OCI-LY1 (cell line): Measurements from ENCODE around the gene TTC3.

Experiments used
- H2AFZ ChIP-seq: fragments of 200-600 bp; sonication (generic), shearing (Covaris generic); 2 replicates; pipeline ENCODE4 v1.6.0; 2014; ENCODE audit warnings: antibody characterized with exemption, mild to moderate bottlenecking, low read length
- H3F3A ChIP-seq: fragments of 200-600 bp; sonication (generic), shearing (Covaris generic); 2 replicates; pipeline ENCODE4 v1.6.0; 2014; ENCODE audit warnings: mild to moderate bottlenecking, antibody characterized with exemption, low read length, moderate library complexity; ENCODE audit not compliant: insufficient read depth
- H3K27ac ChIP-seq: fragments of 200-600 bp; sonication (generic); 2 replicates; pipeline ENCODE4 v1.5.1; 2014; ENCODE audit warnings: low read length, mixed run types, mild to moderate bottlenecking, low read depth; ENCODE audit not compliant: poor library complexity, severe bottlenecking
- H3K27me3 ChIP-seq: fragments of 200-600 bp; sonication (generic); 2 replicates; pipeline ENCODE4 v1.6.0; 2014; ENCODE audit warnings: antibody characterized with exemption, mild to moderate bottlenecking, low read length, moderate library complexity; ENCODE audit not compliant: insufficient read depth
- H3K36me3 ChIP-seq: fragments of 200-600 bp; sonication (generic); 2 replicates; pipeline ENCODE4 v1.6.1; 2014; ENCODE audit warnings: mild to moderate bottlenecking, antibody characterized with exemption, low read length, moderate library complexity, mixed read lengths; ENCODE audit not compliant: insufficient read depth
- H3K4me1 ChIP-seq: fragments of 200-600 bp; sonication (generic); 2 replicates; pipeline ENCODE4 v1.5.1; 2014; ENCODE audit warnings: mild to moderate bottlenecking, low read length, moderate library complexity; ENCODE audit not compliant: insufficient read depth, severe bottlenecking
- H3K4me2 ChIP-seq: fragments of 200-600 bp; sonication (generic), shearing (Covaris generic); 2 replicates; pipeline ENCODE4 v1.6.1; 2014; ENCODE audit warnings: low read length
- H3K4me3 ChIP-seq: fragments of 200-600 bp; sonication (generic); 2 replicates; pipeline ENCODE4 v1.5.1; 2014; ENCODE audit warnings: low read length, low read depth, mild to moderate bottlenecking, mixed read lengths; ENCODE audit not compliant: poor library complexity, severe bottlenecking
- H3K79me2 ChIP-seq: fragments of 200-600 bp; shearing (Covaris generic); 2 replicates; pipeline ENCODE4 v1.6.1; 2016; ENCODE audit warnings: mixed run types, low read length, mixed read lengths; ENCODE audit not compliant: insufficient read depth
- H3K9ac ChIP-seq: fragments of 200-600 bp; sonication (generic), shearing (Covaris generic); 2 replicates; pipeline ENCODE4 v1.6.1; 2014; ENCODE audit warnings: mild to moderate bottlenecking, low read length, mixed read lengths
- H3K9me2 ChIP-seq: fragments of 200-600 bp; sonication (generic), shearing (Covaris generic); 2 replicates; pipeline ENCODE4 v1.6.1; 2014; ENCODE audit warnings: low read depth, mild to moderate bottlenecking, low read length, mixed read lengths
- H3K9me3 ChIP-seq: fragments of 200-600 bp; shearing (Covaris generic); 2 replicates; pipeline ENCODE4 v1.6.1; 2014; ENCODE audit warnings: low read length, mixed read lengths
- H4K20me1 ChIP-seq: fragments of 200-600 bp; sonication (generic), shearing (Covaris generic); 2 replicates; pipeline ENCODE4 v1.6.0; 2016; ENCODE audit warnings: mild to moderate bottlenecking, low read length; ENCODE audit not compliant: insufficient read depth
- EZH2 ChIP-seq: fragments of 200-600 bp; sonication (generic), shearing (Covaris generic); IDR thresholded peaks from 2 replicates; pipeline ENCODE4 v1.8.0; 2017; ENCODE audit warnings: borderline replicate concordance, mixed run types, mild to moderate bottlenecking, antibody characterized with exemption, low read length, moderate library complexity, mixed read lengths
- TF ChIP-seq, protein P1 (sequence below): fragments of 200-600 bp; sonication (generic), shearing (Covaris generic); IDR thresholded peaks from 2 replicates; pipeline ENCODE4 v1.5.1; 2017; ENCODE audit warnings: mild to moderate bottlenecking, antibody characterized with exemption, low read length, moderate library complexity, mixed read lengths

Gene TTC3

DNA sequence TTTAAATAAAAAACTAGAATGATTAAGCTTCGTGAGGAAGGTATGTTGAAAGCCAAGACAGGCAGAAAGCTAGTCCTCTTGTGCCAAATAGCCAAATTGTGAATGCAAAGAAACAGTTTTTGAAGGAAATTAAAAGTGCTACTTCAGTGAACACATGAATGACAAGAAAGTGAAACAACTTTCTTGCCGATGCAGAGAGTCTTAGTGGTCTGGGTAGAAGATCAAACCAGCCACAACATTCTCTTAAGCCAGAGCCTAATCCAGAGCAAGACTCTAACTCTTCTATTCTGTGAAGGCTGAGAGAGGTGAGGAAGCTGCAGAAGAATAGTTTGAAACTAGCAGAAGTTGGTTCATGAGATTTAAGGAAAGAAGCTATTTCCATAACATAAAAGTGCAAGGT lies 63.2 kb downstream of the TTC3 start:
- no peak for TF ChIP-seq EZH2
- TF ChIP-seq, protein P1, sequence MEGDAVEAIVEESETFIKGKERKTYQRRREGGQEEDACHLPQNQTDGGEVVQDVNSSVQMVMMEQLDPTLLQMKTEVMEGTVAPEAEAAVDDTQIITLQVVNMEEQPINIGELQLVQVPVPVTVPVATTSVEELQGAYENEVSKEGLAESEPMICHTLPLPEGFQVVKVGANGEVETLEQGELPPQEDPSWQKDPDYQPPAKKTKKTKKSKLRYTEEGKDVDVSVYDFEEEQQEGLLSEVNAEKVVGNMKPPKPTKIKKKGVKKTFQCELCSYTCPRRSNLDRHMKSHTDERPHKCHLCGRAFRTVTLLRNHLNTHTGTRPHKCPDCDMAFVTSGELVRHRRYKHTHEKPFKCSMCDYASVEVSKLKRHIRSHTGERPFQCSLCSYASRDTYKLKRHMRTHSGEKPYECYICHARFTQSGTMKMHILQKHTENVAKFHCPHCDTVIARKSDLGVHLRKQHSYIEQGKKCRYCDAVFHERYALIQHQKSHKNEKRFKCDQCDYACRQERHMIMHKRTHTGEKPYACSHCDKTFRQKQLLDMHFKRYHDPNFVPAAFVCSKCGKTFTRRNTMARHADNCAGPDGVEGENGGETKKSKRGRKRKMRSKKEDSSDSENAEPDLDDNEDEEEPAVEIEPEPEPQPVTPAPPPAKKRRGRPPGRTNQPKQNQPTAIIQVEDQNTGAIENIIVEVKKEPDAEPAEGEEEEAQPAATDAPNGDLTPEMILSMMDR: no peak
- H3K9me2 ChIP-seq: no peaks in the 10 kb centered on the region
- H3K4me2 ChIP-seq: no peak overlapping the region
- H3K9ac ChIP-seq: no peak overlapping the region
- no peaks in the 10 kb centered on the region for H3K27me3 ChIP-seq
- peaks cover 81% of the 10 kb centered on the region for H3K36me3 ChIP-seq
- no peaks in the 10 kb centered on the region; the same call in 1 of the 2 replicates for H3F3A ChIP-seq
- H4K20me1 ChIP-seq: no peaks in the 10 kb centered on the region
- H3K79me2 ChIP-seq: no peaks in the 10 kb centered on the region
- H2AFZ ChIP-seq: no peak overlapping the region
- H3K9me3 ChIP-seq: no peaks in the 10 kb centered on the region
- H3K27ac ChIP-seq: no peak overlapping the region
- H3K4me3 ChIP-seq: no peak overlapping the region
- H3K4me1 ChIP-seq: no peaks in the 10 kb centered on the region

DNA sequence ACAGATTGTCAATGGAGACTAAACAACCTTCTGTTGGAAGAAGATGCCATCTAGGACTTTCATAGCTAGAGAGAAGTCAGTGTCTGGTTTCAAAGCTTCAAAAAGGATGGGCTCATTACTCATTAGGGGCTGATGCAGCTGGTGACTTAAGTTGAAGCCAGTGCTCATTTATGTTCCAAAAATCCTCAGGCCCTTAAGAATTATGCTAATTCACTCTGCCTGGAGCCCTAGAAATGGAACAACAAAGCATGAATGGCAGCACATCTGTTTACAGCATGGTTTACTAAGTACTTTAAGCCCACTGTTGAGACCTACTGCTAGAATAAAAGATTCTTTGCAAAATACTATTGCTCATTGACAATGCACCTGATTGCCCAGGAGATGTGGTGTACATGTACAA lies 63.7 kb downstream of the TTC3 start:
- TF ChIP-seq, protein P1: no peak
- TF ChIP-seq EZH2: no peak
- Histone ChIP-seq H3F3A (no peaks in the 10 kb centered on the region; the same call in 1 of the 2 replicates), H3K9me2 (no peaks in the 10 kb centered on the region), H3K4me1 (no peaks in the 10 kb centered on the region), H3K9me3 (no peaks in the 10 kb centered on the region), H3K4me3 (no peak overlapping the region), H3K27ac (no peak overlapping the region), H3K9ac (no peak overlapping the region), H4K20me1 (no peaks in the 10 kb centered on the region), H3K27me3 (no peaks in the 10 kb centered on the region), H3K4me2 (no peak overlapping the region), H2AFZ (no peak overlapping the region), H3K36me3 (peaks cover 80% of the 10 kb centered on the region), H3K79me2 (no peaks in the 10 kb centered on the region)

DNA sequence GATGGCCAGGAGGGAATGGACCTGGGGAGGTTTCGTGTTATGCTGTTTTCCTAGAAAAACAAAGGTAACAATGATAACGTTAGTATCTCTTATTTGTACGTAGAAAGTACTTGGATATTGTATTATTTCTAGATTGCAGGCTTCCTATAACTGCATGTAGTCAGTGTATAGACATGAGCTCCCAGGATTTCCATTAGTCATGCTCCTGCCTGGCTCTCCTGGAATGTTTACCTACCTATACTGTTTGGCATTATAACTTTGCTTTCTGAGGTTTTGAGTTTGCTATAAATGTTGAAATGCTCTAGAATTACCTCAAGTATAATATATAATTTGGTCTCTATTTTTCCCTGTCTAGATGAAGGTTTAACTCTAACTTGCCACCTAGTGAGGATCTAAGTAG lies 66.1 kb downstream of the TTC3 start:
- Histone ChIP-seq H3K9me3 (no peaks in the 10 kb centered on the region), H4K20me1 (no peaks in the 10 kb centered on the region), H3K9ac (no peak overlapping the region), H3K4me1 (no peaks in the 10 kb centered on the region), H3K4me3 (no peak overlapping the region), H3K9me2 (no peaks in the 10 kb centered on the region), H3K79me2 (no peaks in the 10 kb centered on the region), H3K36me3 (peaks cover 65% of the 10 kb centered on the region), H2AFZ (no peak overlapping the region), H3K27me3 (no peaks in the 10 kb centered on the region), H3K4me2 (no peak overlapping the region), H3F3A (no peaks in the 10 kb centered on the region), H3K27ac (no peak overlapping the region)
- TF ChIP-seq EZH2: no peak
- TF ChIP-seq, protein P1: no peak
